ENCODE measurements around the gene LETM1. TPM values are rescaled to one million over a fixed set of nuclear protein-coding genes. Genes with fewer than 3 reads are reported as not detected.

Gene LETM1
- total RNA-seq, 1 experiment from 2014 or later = 86.3 TPM

DNA sequence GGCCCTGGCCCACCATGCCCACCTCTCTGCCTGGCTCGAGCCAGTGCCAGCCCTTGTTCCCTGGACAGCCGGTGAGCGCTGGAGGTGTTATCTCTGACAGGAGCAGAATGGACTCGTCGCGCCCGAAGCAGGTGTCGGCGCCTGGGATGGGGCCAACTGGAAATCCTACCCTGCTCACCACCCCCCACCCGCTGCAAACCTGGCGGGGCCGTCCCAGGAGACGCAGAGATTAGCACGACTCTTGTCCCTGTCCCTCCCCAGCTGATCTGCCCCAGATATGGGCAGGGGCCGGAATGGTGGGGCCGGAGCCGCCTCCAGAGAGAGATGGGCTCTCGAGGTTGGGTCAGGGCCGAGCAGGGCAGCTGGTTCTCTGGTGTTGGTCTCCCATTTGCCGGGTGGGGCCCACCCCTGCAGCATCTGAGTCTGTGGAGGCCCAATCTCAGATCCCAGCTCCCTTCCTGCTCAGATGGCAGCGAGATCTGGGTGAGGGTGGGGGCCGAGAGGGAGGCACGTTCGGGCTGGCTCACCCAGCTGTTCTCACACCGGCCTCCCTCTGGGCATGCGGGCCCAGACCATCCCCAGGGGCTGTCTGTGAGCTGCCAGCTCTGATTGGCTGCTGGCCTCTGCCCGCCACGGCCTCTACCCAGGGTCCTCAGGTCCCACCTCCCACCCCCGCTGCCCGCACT, 83.0 kb downstream of the LETM1 start:
- ChIA-PET POLR2A (ENCODE audit: unreplicated experiment) (no interaction called here), CTCF (no interaction called here)
- Histone ChIP-seq H3K9ac (ENCODE audit: low read length) (no peak overlapping the region), H3K4me2 (ENCODE audit: low read length) (no peak overlapping the region), H3F3A (ENCODE audit: low read length, unreplicated experiment) (no peaks in the 10 kb centered on the region), H3K9me3 (ENCODE audit: low read length) (no peaks in the 10 kb centered on the region), H3K27me3 (ENCODE audit: low read length) (no peaks in the 10 kb centered on the region), H4K20me1 (ENCODE audit: low read length) (no peaks in the 10 kb centered on the region), H3K27ac (ENCODE audit: low read length) (no peak overlapping the region), H3K9me2 (replicated peaks; ENCODE audit: low read length) (no peaks in the 10 kb centered on the region), H2AFZ (ENCODE audit: low read length) (no peak overlapping the region), H3K4me1 (ENCODE audit: insufficient read depth, low read length) (no peaks in the 10 kb centered on the region), H3K79me2 (ENCODE audit: low read length) (no peaks in the 10 kb centered on the region), H3K4me3 (ENCODE audit: low read length) (no peak overlapping the region), H3K36me3 (ENCODE audit: low read depth, low read length) (no peaks in the 10 kb centered on the region)
- ATAC-seq = no peak
- intact Hi-C loops (cut with micrococcal nuclease) = no loop called here
- TF ChIP-seq EZH2phosphoT487 (IDR thresholded peaks at IDR 0.05; ENCODE audit: borderline replicate concordance, low read length) = no peak
- no peak for TF ChIP-seq EZH2 (IDR thresholded peaks at IDR 0.05; ENCODE audit: low read length, unreplicated experiment)
- TF ChIP-seq, protein P1, sequence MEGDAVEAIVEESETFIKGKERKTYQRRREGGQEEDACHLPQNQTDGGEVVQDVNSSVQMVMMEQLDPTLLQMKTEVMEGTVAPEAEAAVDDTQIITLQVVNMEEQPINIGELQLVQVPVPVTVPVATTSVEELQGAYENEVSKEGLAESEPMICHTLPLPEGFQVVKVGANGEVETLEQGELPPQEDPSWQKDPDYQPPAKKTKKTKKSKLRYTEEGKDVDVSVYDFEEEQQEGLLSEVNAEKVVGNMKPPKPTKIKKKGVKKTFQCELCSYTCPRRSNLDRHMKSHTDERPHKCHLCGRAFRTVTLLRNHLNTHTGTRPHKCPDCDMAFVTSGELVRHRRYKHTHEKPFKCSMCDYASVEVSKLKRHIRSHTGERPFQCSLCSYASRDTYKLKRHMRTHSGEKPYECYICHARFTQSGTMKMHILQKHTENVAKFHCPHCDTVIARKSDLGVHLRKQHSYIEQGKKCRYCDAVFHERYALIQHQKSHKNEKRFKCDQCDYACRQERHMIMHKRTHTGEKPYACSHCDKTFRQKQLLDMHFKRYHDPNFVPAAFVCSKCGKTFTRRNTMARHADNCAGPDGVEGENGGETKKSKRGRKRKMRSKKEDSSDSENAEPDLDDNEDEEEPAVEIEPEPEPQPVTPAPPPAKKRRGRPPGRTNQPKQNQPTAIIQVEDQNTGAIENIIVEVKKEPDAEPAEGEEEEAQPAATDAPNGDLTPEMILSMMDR (conservative IDR thresholded peaks at IDR 0.05; ENCODE audit: low read depth, low read length) = no peak
- no TSS peak for BruUV-seq (replicated peaks)
- DNase-seq = no peak

DNA sequence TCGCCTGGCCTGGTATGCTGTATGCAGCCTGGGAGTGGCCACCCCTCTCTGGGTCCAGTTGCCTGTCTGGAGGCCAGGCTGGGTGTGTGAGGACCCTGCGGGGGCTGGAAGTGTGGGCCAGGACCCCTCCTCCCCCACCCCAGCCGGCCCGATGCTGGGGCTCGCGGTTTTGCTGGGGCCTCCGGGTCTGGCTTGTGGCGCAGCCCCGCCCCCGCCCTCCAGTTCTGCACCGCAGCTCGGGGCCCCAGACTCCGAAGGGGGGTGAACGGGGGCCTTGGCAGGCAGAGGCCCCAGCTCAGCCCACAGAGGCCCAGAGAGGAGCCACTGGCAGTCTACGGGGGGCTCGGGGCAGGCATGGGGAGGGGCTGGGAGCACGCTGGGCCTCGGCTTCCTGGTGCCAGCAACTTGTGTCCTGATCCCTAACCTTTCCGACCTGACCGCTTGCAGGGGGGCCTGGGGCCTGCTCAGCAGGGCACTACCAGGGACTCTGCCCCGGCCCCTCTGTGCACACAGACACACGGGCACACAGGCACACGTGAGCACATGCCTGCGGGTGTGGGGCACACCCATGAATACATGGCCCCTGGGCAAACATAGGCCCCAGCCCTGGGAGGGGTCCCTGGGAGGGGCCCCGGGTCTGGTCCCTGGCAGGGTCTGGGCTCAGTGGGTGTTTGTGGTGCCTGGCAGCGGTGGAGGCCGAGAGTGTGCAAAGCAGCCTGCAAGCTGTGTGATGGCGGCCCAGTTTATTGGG, 84.2 kb downstream of the LETM1 start:
- H3K27me3 ChIP-seq (ENCODE audit: low read length) = no peaks in the 10 kb centered on the region
- H3K9me2 ChIP-seq (replicated peaks; ENCODE audit: low read length) = no peaks in the 10 kb centered on the region
- POLR2A ChIA-PET (ENCODE audit: unreplicated experiment) = no interaction called here
- H3K9ac ChIP-seq (ENCODE audit: low read length) = no peak overlapping the region
- DNase-seq = no peak
- no peaks in the 10 kb centered on the region for H3K36me3 ChIP-seq (ENCODE audit: low read depth, low read length)
- TF ChIP-seq, protein P1 (conservative IDR thresholded peaks at IDR 0.05; ENCODE audit: low read depth, low read length) = no peak
- TF ChIP-seq EZH2phosphoT487 (IDR thresholded peaks at IDR 0.05; ENCODE audit: borderline replicate concordance, low read length) (no peak), EZH2 (IDR thresholded peaks at IDR 0.05; ENCODE audit: low read length, unreplicated experiment) (no peak)
- H3K4me1 ChIP-seq (ENCODE audit: insufficient read depth, low read length) = no peaks in the 10 kb centered on the region
- H3K79me2 ChIP-seq (ENCODE audit: low read length) = no peaks in the 10 kb centered on the region
- H3K4me2 ChIP-seq (ENCODE audit: low read length) = no peak overlapping the region
- no peak overlapping the region for H3K27ac ChIP-seq (ENCODE audit: low read length)
- H4K20me1 ChIP-seq (ENCODE audit: low read length) = no peaks in the 10 kb centered on the region
- no peak overlapping the region for H2AFZ ChIP-seq (ENCODE audit: low read length)
- H3F3A ChIP-seq (ENCODE audit: low read length, unreplicated experiment) = no peaks in the 10 kb centered on the region
- H3K9me3 ChIP-seq (ENCODE audit: low read length) = no peaks in the 10 kb centered on the region
- ATAC-seq = no peak
- no peak overlapping the region for H3K4me3 ChIP-seq (ENCODE audit: low read length)
- intact Hi-C loops (cut with micrococcal nuclease) = no loop called here
- CTCF ChIA-PET = no interaction called here
- BruUV-seq (replicated peaks) = no TSS peak

DNA sequence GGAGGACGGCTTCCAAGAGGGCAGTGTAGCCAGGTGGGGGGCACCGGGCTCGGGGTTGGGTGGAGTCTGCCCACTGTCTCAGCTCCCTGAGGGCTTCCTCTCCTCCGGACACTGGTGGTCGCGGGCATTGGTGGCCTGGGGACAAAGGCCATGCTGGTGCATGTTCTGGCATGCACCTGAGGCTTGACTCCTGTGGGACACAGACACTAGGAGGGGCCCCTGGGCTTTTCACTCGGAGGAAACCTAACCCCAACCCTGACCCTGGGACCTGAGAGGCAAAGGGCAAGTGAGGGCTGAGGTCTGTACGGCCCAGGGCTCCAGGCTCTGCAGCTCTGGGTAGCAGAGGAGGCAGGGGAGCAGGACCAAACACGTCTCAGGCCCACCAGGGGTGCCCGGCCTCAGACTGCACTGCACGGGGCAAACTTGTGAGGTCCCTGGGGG, 85.1 kb downstream of the LETM1 start:
- H3K9me2 ChIP-seq (replicated peaks; ENCODE audit: low read length) = no peaks in the 10 kb centered on the region
- no peak overlapping the region for H2AFZ ChIP-seq (ENCODE audit: low read length)
- H4K20me1 ChIP-seq (ENCODE audit: low read length) = no peaks in the 10 kb centered on the region
- H3K9me3 ChIP-seq (ENCODE audit: low read length) = no peaks in the 10 kb centered on the region
- H3K4me1 ChIP-seq (ENCODE audit: insufficient read depth, low read length) = no peaks in the 10 kb centered on the region
- ATAC-seq = no peak
- CTCF ChIA-PET = no interaction called here
- H3K4me2 ChIP-seq (ENCODE audit: low read length) = no peak overlapping the region
- no peak overlapping the region for H3K27ac ChIP-seq (ENCODE audit: low read length)
- no peaks in the 10 kb centered on the region for H3K79me2 ChIP-seq (ENCODE audit: low read length)
- DNase-seq = no peak
- H3K4me3 ChIP-seq (ENCODE audit: low read length) = no peak overlapping the region
- intact Hi-C loops (cut with micrococcal nuclease) = no loop called here
- H3K27me3 ChIP-seq (ENCODE audit: low read length) = no peaks in the 10 kb centered on the region
- TF ChIP-seq EZH2 (IDR thresholded peaks at IDR 0.05; ENCODE audit: low read length, unreplicated experiment) (no peak), EZH2phosphoT487 (IDR thresholded peaks at IDR 0.05; ENCODE audit: borderline replicate concordance, low read length) (no peak)
- TF ChIP-seq, protein P1 (conservative IDR thresholded peaks at IDR 0.05; ENCODE audit: low read depth, low read length) = no peak
- no TSS peak for BruUV-seq (replicated peaks)
- no peaks in the 10 kb centered on the region for H3F3A ChIP-seq (ENCODE audit: low read length, unreplicated experiment)
- no peak overlapping the region for H3K9ac ChIP-seq (ENCODE audit: low read length)
- H3K36me3 ChIP-seq (ENCODE audit: low read depth, low read length) = no peaks in the 10 kb centered on the region
- POLR2A ChIA-PET (ENCODE audit: unreplicated experiment) = no interaction called here
